IMR-90 (cell line): Measurements from ENCODE around the gene ACE.

Experiments
- POLR2A ChIP-seq: IDR thresholded peaks from 2 replicates; pipeline ENCODE4 v1.6.1; 2012; ENCODE audit warnings: mild to moderate bottlenecking, low read depth, low read length
- RAD21 ChIP-seq: IDR thresholded peaks from 2 replicates; pipeline ENCODE4 v1.6.1; 2012; ENCODE audit warnings: low read length, improper control_type of control experiment

DNA sequence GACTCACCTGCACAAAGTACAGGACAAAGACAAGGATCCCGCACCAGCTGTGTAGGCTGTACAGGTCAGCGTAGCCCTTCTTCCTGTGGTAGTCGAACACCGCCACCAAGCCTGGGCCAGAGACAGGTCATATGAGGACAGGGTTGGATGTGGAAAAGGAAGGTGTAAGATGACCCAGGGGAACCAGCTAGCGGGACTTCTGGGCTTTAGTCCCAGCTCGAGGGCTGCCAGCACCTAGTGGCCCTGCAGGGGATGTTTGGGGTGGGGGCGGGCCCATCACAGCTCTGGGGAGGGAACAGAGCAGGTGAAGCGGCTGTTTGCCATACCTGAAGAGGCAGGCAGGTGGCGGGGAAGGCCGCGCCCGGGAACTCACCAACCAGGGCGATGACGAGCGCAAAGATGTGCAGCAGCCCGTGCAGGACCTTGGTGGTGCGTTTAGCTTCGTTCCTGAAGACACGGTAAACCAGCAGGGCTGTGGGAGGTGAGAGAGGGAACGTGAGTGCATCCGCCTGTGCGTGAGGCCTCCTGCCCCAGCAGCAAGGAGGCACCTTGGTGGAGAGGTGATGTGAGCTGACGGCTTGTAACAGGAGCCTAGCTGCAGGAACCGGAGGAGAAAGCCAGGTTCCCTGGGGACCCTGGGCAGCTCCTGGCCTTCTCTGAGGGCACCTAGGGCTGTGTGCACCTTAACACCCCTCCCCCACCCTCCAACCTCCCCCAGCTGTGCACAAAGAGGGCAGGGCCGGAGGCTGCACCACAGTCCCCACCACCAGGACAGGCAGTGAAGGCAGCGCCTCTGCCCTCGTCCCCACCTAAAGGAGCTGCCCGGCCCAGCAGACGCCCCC lies 41.0 kb upstream of the ACE start:
- TF ChIP-seq RAD21 (no peak), POLR2A (no peak)
